HepG2 (cell line): ENCODE data around the gene CLCN1.
A peak's percentile ranks its signal among the peaks of the same experiment; 100 is the strongest.

Source experiments
- CREB1 ChIP-seq, 2 experiments: fragments of 450-650 bp in 1 of 2; IDR thresholded peaks; 2 replicates each; pipeline ENCODE4 v1.6.1; 2016 to 2017; ENCODE audit warnings: control low read depth in 1 of 2, mild to moderate bottlenecking in 1 of 2, missing compliant biosample characterization in 1 of 2, missing genetic modification characterization in 1 of 2
- CTCF ChIP-seq: sonication (generic); formaldehyde crosslinking; IDR thresholded peaks from 2 replicates; pipeline ENCODE4 v1.5.0; 2020; ENCODE audit warnings: mild to moderate bottlenecking, missing genetic modification reagents, moderate library complexity
- EP300 ChIP-seq, 3 experiments: sonication (generic) in 1 of 3; formaldehyde crosslinking in 1 of 3; IDR thresholded peaks; 2 replicates each; pipeline versions ENCODE4 v1.5.1 to v1.6.1; 2011 to 2020; ENCODE audit warnings: low read depth in 2 of 3, low read length in 2 of 3, borderline replicate concordance in 1 of 3, improper control_type of control experiment in 1 of 3, mild to moderate bottlenecking in 1 of 3, missing genetic modification reagents in 1 of 3, moderate library complexity in 1 of 3
- KDM1A ChIP-seq: IDR thresholded peaks from 2 replicates; pipeline ENCODE4 v1.6.1; 2016; ENCODE audit warnings: missing compliant biosample characterization
- RAD21 ChIP-seq: fragments of 450-650 bp; formaldehyde crosslinking; IDR thresholded peaks from 2 replicates; pipeline ENCODE4 v1.5.0; 2020; ENCODE audit warnings: mild to moderate bottlenecking
- REST ChIP-seq, 2 experiments: IDR thresholded peaks; 2 replicates each; pipeline ENCODE4 v1.6.1; 2011 to 2012; ENCODE audit warnings: low read length in 2 of 2, borderline replicate concordance in 1 of 2, low read depth in 1 of 2, mild to moderate bottlenecking in 1 of 2, moderate library complexity in 1 of 2
- SP1 ChIP-seq, 2 experiments: fragments of 450-650 bp in 1 of 2; sonication (generic) in 1 of 2; formaldehyde crosslinking in 1 of 2; IDR thresholded peaks; 2 replicates each; pipeline versions ENCODE4 v1.4.0 to v1.6.1; 2016 to 2020; ENCODE audit warnings: missing genetic modification reagents in 1 of 2
- TP53 ChIP-seq: sonication (generic); formaldehyde crosslinking; conservative IDR thresholded peaks from 2 replicates; pipeline ENCODE4 v1.4.0; 2020; ENCODE audit warnings: missing genetic modification reagents
- ZBTB44 ChIP-seq: sonication (generic); formaldehyde crosslinking; IDR thresholded peaks from 2 replicates; pipeline ENCODE4 v1.4.0; 2020; ENCODE audit warnings: missing genetic modification reagents
- ZNF879 ChIP-seq: sonication (generic); formaldehyde crosslinking; IDR thresholded peaks from 2 replicates; pipeline ENCODE4 v1.8.1; 2023; ENCODE audit warnings: missing genetic modification reagents

GRCh38 chr7:143380260-143380645 is 64.3 kb downstream of the CLCN1 start:
- TF ChIP-seq REST (IDR thresholded peaks at IDR 0.05; ENCODE audit: borderline replicate concordance in 1 of 2, low read depth in 1 of 2, low read length in 2 of 2), result no peak
- no peak for TF ChIP-seq ZNF879 (CRISPR knock-in tag)
- no peak for TF ChIP-seq TP53 (CRISPR knock-in tag)
- no peak for TF ChIP-seq EP300 (IDR thresholded peaks at IDR 0.05; ENCODE audit: low read depth in 2 of 2, low read length in 2 of 2)
- TF ChIP-seq EP300 (CRISPR knock-in tag; IDR thresholded peaks at IDR 0.05; ENCODE audit: borderline replicate concordance), result no peak
- TF ChIP-seq SP1 (IDR thresholded peaks at IDR 0.05), result no peak
- TF ChIP-seq SP1 (CRISPR knock-in tag; IDR thresholded peaks at IDR 0.05), result no peak
- peak; percentile 60; the same call in 1 of the 2 replicates for TF ChIP-seq RAD21 (CRISPR knock-in tag)
- no peak for TF ChIP-seq CREB1 (IDR thresholded peaks at IDR 0.05)
- no peak for TF ChIP-seq CREB1 (CRISPR knock-in tag; IDR thresholded peaks at IDR 0.05)
- no peak for TF ChIP-seq KDM1A (CRISPR knock-in tag)
- TF ChIP-seq ZBTB44, result no peak
- TF ChIP-seq CTCF (CRISPR knock-in tag), result peak; percentile 80
